Liver (tissue), 9 donors: Measurements from ENCODE around the gene RBBP7. TPM values are rescaled to one million over a fixed set of nuclear protein-coding genes. Genes with fewer than 3 reads are reported as not detected.

Experiments used
- DNase-seq: peaks from one replicate; pipeline ENCODE4 v3.0.0-alpha.2; 2017; ENCODE audit warnings: low spot score
- H3K27ac ChIP-seq, 2 donors: one replicate each; pipeline ENCODE4 v1.7.0; 2013; ENCODE audit warnings: inconsistent platforms in 2 of 2, low read length in 2 of 2, control low read depth in 1 of 2, low read depth in 1 of 2, mild to moderate bottlenecking in 1 of 2
- H3K27me3 ChIP-seq, 4 donors: one replicate each; pipeline versions ENCODE4 v1.6.1 to v1.7.0; 2013; ENCODE audit warnings: low read length in 3 of 4, inconsistent platforms in 1 of 4, mild to moderate bottlenecking in 1 of 4, moderate library complexity in 1 of 4; ENCODE audit not compliant: control insufficient read depth in 4 of 4, insufficient read depth in 4 of 4
- H3K36me3 ChIP-seq, 4 donors: one replicate each; pipeline versions ENCODE4 v1.6.1 to v1.7.0; 2013; ENCODE audit warnings: low read length in 3 of 4, mild to moderate bottlenecking in 3 of 4, low read depth in 1 of 4, moderate library complexity in 1 of 4; ENCODE audit not compliant: control insufficient read depth in 4 of 4, insufficient read depth in 3 of 4
- H3K4me1 ChIP-seq, 4 donors: one replicate each; pipeline versions ENCODE4 v1.6.1 to v1.7.0; 2013; ENCODE audit warnings: low read length in 3 of 4, mild to moderate bottlenecking in 3 of 4, moderate library complexity in 1 of 4; ENCODE audit not compliant: control insufficient read depth in 4 of 4, insufficient read depth in 4 of 4
- H3K4me3 ChIP-seq, 3 donors: one replicate each; pipeline versions ENCODE4 v1.6.1 to v1.7.0; 2013; ENCODE audit warnings: low read length in 3 of 3, control low read depth in 1 of 3, low read depth in 1 of 3, mild to moderate bottlenecking in 1 of 3
- H3K9ac ChIP-seq, 2 donors: one replicate each; pipeline ENCODE4 v1.7.0; 2013; ENCODE audit warnings: low read length in 2 of 2, mild to moderate bottlenecking in 2 of 2, moderate library complexity in 2 of 2, control low read depth in 1 of 2, low read depth in 1 of 2
- H3K9me3 ChIP-seq, 4 donors: one replicate each; pipeline versions ENCODE4 v1.6.1 to v1.7.0; 2013; ENCODE audit warnings: low read length in 3 of 4; ENCODE audit not compliant: control insufficient read depth in 4 of 4
- FOXA1 ChIP-seq: IDR thresholded peaks from 2 replicates; pipeline ENCODE4 v1.6.1; 2016; ENCODE audit warnings: antibody characterized with exemption
- GABPA ChIP-seq, 2 donors: IDR thresholded peaks in 1 of 2; conservative IDR thresholded peaks in 1 of 2; 2 replicates each; pipeline ENCODE4 v1.6.1; 2016; ENCODE audit warnings: antibody characterized with exemption in 2 of 2, mild to moderate bottlenecking in 1 of 2, moderate library complexity in 1 of 2
- HNF4G ChIP-seq: IDR thresholded peaks from 2 replicates; pipeline ENCODE4 v1.6.1; 2016; ENCODE audit warnings: antibody characterized with exemption
- NR2F2 ChIP-seq: IDR thresholded peaks from 2 replicates; pipeline ENCODE4 v1.6.1; 2016; ENCODE audit warnings: antibody characterized with exemption
- RAD21 ChIP-seq, 2 donors: IDR thresholded peaks; 2 replicates each; pipeline ENCODE4 v1.6.1; 2016; ENCODE audit warnings: antibody characterized with exemption in 2 of 2, mild to moderate bottlenecking in 2 of 2
- RXRA ChIP-seq, 2 donors: IDR thresholded peaks; 2 replicates each; pipeline ENCODE4 v1.6.1; 2017 to 2018; ENCODE audit warnings: antibody characterized with exemption in 2 of 2, mild to moderate bottlenecking in 1 of 2
- SP1 ChIP-seq: IDR thresholded peaks from 2 replicates; pipeline ENCODE4 v1.6.1; 2018; ENCODE audit warnings: antibody characterized with exemption, mild to moderate bottlenecking
- YY1 ChIP-seq: IDR thresholded peaks from 2 replicates; pipeline ENCODE4 v1.6.1; 2016; ENCODE audit warnings: antibody characterized with exemption, mild to moderate bottlenecking
- WGBS: extraction: QIAGEN DNeasy Blood & Tissue Kit; methylation state at CpG from one replicate; pipeline ENCODE4 v1.1.7; 2013; 5-methylcytosine and 5-hydroxymethylcytosine counted together
- polyA plus RNA-seq, 2 donors: library from polyadenylated mRNA; stranded (reverse) in 1 of 2; unstranded in 1 of 2; fragments of 200-250 nt in 1 of 2; fragments of >200 nt in 1 of 2; fragmentation: Nextera tagmentation in 1 of 2; extraction: Ambion mirVana in 1 of 2; gene quantifications; one replicate each; pipeline versions ENCODE4 v1.2.1 to v1.2.3, GENCODE V29; 2013 to 2015
- total RNA-seq, 2 donors: library from RNA; depleted of rRNA; stranded (reverse); fragments of >200 nt; gene quantifications; one replicate each; pipeline ENCODE4 v1.2.3, GENCODE V29; 2014
- TF ChIP-seq, protein P1 (sequence below): IDR thresholded peaks from 2 replicates; pipeline ENCODE4 v1.6.1; 2016; ENCODE audit warnings: antibody characterized with exemption, mild to moderate bottlenecking
- TF ChIP-seq, protein P2 (sequence below): IDR thresholded peaks from 2 replicates; pipeline ENCODE4 v1.6.1; 2016; ENCODE audit warnings: antibody characterized with exemption
- TF ChIP-seq, protein P3 (sequence below): IDR thresholded peaks from 2 replicates; pipeline ENCODE4 v1.6.1; 2016; ENCODE audit warnings: antibody characterized with exemption
- donor health status: healthy.
- donor health status: healthy.
- donor health status: healthy.
- donor health status: healthy.
- donor health status: healthy.

The RBBP7 gene
- total and polyA plus RNA-seq, 4 donors, result 32.5 to 77.9 (median 35.5) TPM

DNA sequence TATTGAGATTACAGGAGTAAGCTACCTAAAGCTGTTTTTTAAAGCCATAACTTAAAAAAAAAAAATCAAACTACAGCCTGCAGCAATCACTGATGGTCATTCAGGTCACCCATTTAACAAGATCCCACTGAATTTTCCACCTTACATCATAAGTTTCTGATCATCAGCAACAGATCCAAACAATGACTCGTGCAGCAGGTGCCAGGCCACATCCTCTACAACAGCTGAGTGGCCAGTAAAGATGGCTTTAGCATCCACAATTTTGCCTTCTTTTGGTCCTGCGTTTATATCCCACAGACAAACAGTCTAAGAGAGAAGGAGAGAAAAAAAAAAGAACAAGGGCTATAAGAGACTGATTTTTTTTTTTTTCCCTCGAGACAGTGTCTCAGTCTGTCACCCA, 16.6 kb downstream of the RBBP7 start (continued):
- TF ChIP-seq NR2F2, result no peak

DNA sequence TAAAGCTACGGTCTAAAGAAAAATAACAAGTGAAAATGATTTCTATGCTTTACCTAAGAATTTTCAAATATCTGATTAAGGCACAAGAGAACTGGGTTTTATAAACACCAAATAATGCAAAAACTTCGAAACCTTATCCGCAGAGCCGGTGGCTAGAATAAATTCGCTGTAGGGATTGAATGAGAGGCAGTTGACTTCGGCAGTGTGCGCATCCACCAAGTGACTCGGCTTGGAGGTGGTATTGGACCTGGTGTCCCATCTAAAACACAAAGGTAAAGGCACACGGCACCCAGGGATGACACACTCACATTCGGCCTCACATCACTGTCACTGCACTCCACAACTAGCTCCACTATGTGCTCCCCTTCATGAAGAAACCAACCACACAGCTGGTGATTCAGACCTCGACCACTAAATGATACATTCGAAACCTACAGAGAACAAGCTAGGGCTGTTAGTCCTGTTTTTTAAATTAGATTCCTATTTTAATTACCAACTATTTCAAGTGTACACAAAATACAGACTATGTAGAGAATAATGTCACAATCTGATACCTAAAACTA, 17.5 kb downstream of the RBBP7 start:
- 96% methylated on average over 12 of the region's 12 CpGs for WGBS
- Histone ChIP-seq H3K9me3 (no peaks in the 10 kb centered on the region), H3K27ac (no peak overlapping the region), H3K36me3 (peaks cover 1 to 22% (median 11%) of the 10 kb centered on the region in 4 donors), H3K27me3 (no peaks in the 10 kb centered on the region), H3K4me3 (no peak overlapping the region), H3K4me1 (no peaks in the 10 kb centered on the region), H3K9ac (no peak overlapping the region)
- DNase-seq, result no peak
- TF ChIP-seq, protein P1, sequence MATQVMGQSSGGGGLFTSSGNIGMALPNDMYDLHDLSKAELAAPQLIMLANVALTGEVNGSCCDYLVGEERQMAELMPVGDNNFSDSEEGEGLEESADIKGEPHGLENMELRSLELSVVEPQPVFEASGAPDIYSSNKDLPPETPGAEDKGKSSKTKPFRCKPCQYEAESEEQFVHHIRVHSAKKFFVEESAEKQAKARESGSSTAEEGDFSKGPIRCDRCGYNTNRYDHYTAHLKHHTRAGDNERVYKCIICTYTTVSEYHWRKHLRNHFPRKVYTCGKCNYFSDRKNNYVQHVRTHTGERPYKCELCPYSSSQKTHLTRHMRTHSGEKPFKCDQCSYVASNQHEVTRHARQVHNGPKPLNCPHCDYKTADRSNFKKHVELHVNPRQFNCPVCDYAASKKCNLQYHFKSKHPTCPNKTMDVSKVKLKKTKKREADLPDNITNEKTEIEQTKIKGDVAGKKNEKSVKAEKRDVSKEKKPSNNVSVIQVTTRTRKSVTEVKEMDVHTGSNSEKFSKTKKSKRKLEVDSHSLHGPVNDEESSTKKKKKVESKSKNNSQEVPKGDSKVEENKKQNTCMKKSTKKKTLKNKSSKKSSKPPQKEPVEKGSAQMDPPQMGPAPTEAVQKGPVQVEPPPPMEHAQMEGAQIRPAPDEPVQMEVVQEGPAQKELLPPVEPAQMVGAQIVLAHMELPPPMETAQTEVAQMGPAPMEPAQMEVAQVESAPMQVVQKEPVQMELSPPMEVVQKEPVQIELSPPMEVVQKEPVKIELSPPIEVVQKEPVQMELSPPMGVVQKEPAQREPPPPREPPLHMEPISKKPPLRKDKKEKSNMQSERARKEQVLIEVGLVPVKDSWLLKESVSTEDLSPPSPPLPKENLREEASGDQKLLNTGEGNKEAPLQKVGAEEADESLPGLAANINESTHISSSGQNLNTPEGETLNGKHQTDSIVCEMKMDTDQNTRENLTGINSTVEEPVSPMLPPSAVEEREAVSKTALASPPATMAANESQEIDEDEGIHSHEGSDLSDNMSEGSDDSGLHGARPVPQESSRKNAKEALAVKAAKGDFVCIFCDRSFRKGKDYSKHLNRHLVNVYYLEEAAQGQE, result no peak

DNA sequence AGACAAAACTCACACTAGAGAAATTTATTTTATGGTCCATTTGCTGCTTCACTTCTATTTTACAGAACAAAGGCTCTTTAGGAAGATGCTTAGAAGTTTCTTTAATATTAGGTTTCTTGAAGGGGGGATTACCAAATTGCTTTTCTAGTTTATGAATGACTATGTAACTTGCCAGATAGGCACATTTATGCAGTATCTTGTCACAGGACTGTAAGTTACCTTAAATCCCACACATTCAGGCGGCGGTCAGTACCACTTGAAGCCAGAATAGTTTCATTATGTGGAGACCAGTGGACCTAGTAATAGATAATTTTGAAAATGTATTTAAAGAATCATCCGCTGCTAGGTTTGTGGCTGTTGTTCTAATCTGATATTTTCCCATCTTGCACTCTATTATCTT, 18.3 kb downstream of the RBBP7 start:
- TF ChIP-seq, protein P2, sequence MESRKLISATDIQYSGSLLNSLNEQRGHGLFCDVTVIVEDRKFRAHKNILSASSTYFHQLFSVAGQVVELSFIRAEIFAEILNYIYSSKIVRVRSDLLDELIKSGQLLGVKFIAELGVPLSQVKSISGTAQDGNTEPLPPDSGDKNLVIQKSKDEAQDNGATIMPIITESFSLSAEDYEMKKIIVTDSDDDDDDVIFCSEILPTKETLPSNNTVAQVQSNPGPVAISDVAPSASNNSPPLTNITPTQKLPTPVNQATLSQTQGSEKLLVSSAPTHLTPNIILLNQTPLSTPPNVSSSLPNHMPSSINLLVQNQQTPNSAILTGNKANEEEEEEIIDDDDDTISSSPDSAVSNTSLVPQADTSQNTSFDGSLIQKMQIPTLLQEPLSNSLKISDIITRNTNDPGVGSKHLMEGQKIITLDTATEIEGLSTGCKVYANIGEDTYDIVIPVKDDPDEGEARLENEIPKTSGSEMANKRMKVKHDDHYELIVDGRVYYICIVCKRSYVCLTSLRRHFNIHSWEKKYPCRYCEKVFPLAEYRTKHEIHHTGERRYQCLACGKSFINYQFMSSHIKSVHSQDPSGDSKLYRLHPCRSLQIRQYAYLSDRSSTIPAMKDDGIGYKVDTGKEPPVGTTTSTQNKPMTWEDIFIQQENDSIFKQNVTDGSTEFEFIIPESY, result no peak
- TF ChIP-seq SP1 (no peak), NR2F2 (no peak), FOXA1 (no peak), GABPA (IDR thresholded peaks at IDR 0.05 in 1 of 2, conservative IDR thresholded peaks at IDR 0.05 in 1 of 2) (no peak), RXRA (IDR thresholded peaks at IDR 0.05) (no peak), HNF4G (no peak), RAD21 (IDR thresholded peaks at IDR 0.05) (no peak), YY1 (no peak)
- TF ChIP-seq, protein P3, sequence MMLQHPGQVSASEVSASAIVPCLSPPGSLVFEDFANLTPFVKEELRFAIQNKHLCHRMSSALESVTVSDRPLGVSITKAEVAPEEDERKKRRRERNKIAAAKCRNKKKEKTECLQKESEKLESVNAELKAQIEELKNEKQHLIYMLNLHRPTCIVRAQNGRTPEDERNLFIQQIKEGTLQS, result no peak
- Histone ChIP-seq H3K27me3 (no peaks in the 10 kb centered on the region), H3K9ac (no peak overlapping the region), H3K27ac (no peak overlapping the region), H3K4me3 (no peak overlapping the region), H3K9me3 (no peaks in the 10 kb centered on the region), H3K36me3 (peaks cover 1 to 19% (median 7%) of the 10 kb centered on the region in 4 donors), H3K4me1 (no peaks in the 10 kb centered on the region)
- WGBS, result 97% methylated on average over 3 of the region's 3 CpGs
- no peak for DNase-seq
